NT2/D1 (cell line): ENCODE data around the gene ADAMTS2.

ENCODE experiments used
- SUZ12 ChIP-seq: IDR thresholded peaks from 2 replicates; pipeline ENCODE4 v1.6.1; 2011; ENCODE audit not compliant: insufficient read length, insufficient read depth; ENCODE audit errors: extremely low read depth
- YY1 ChIP-seq: IDR thresholded peaks from 2 replicates; pipeline ENCODE4 v1.6.1; 2011; ENCODE audit not compliant: insufficient read length, insufficient read depth
- ZNF274 ChIP-seq: IDR thresholded peaks from 2 replicates; pipeline ENCODE4 v1.6.1; 2011; ENCODE audit warnings: mild to moderate bottlenecking, low read depth, low read length

- TF ChIP-seq ZNF274 (no peak), YY1 (no peak), SUZ12 (no peak)
These were observed 158.0 kb downstream of the ADAMTS2 start for GRCh38 chr5:179187229-179187678.
